Measurements from ENCODE around the gene SOCS3.

Gene SOCS3

GRCh38 chr17:78330570-78331224 is 29.2 kb downstream of the SOCS3 start:
- peaks cover 65% of the 10 kb centered on the region for H3K4me1 Mint-ChIP-seq (ENCODE audit: low read depth)
- peak overlapping the region; percentile 57 for H3K27ac Mint-ChIP-seq
- intact Hi-C loops (cut with micrococcal nuclease), result no loop called here
- peaks cover 5% of the 10 kb centered on the region for H3K27me3 Mint-ChIP-seq
- no peaks in the 10 kb centered on the region for H3K9me3 Mint-ChIP-seq
- H3K36me3 Mint-ChIP-seq (ENCODE audit: low read depth), result no peaks in the 10 kb centered on the region
- no peak overlapping the region for H3K4me3 Mint-ChIP-seq

- Mint-ChIP-seq H3K27ac (peak overlapping the region; percentile 55), H3K36me3 (ENCODE audit: low read depth) (no peaks in the 10 kb centered on the region), H3K4me1 (ENCODE audit: low read depth) (peaks cover 66% of the 10 kb centered on the region), H3K9me3 (no peaks in the 10 kb centered on the region), H3K4me3 (peak overlapping the region; percentile 4), H3K27me3 (no peaks in the 10 kb centered on the region)
- intact Hi-C loops (cut with micrococcal nuclease), result no loop called here
These were observed 30.4 kb downstream of the SOCS3 start for GRCh38 chr17:78329263-78330059.

- no peaks in the 10 kb centered on the region for H3K9me3 Mint-ChIP-seq
- no peak overlapping the region for H3K27ac Mint-ChIP-seq
- no peak overlapping the region for H3K4me3 Mint-ChIP-seq
- no peaks in the 10 kb centered on the region for H3K36me3 Mint-ChIP-seq (ENCODE audit: low read depth)
- intact Hi-C loops (cut with micrococcal nuclease), result no loop called here
- peaks cover 81% of the 10 kb centered on the region for H3K4me1 Mint-ChIP-seq (ENCODE audit: low read depth)
- H3K27me3 Mint-ChIP-seq, result no peaks in the 10 kb centered on the region
These were observed 32.0 kb downstream of the SOCS3 start for GRCh38 chr17:78327880-78328279.

GRCh38 chr17:78325076-78325687 is 34.7 kb downstream of the SOCS3 start:
- Mint-ChIP-seq H3K36me3 (ENCODE audit: low read depth) (no peaks in the 10 kb centered on the region), H3K4me3 (peak overlapping the region; percentile 69), H3K4me1 (ENCODE audit: low read depth) (peaks cover 63% of the 10 kb centered on the region), H3K27me3 (no peaks in the 10 kb centered on the region), H3K27ac (peak overlapping the region; percentile 92), H3K9me3 (no peaks in the 10 kb centered on the region)
- intact Hi-C loops (cut with micrococcal nuclease), result loop anchor here (2.0 kb wide), 1 partner anchor 36 kb away; the partner anchor contains the start of gene SOCS3

- H3K4me3 Mint-ChIP-seq, result peak overlapping the region; percentile 69
- no peaks in the 10 kb centered on the region for H3K36me3 Mint-ChIP-seq (ENCODE audit: low read depth)
- H3K4me1 Mint-ChIP-seq (ENCODE audit: low read depth), result peaks cover 59% of the 10 kb centered on the region
- peak overlapping the region; percentile 92 for H3K27ac Mint-ChIP-seq
- H3K27me3 Mint-ChIP-seq, result no peaks in the 10 kb centered on the region
- intact Hi-C loops (cut with micrococcal nuclease), result loop anchor here (1.0 to 2.0 kb wide), 2 partner anchors 13 to 36 kb away; partner anchors contain the start of gene SOCS3
- H3K9me3 Mint-ChIP-seq, result no peaks in the 10 kb centered on the region
These were observed 35.3 kb downstream of the SOCS3 start for GRCh38 chr17:78324391-78325075.

GRCh38 chr17:78323826-78324390 is 36.0 kb downstream of the SOCS3 start:
- H3K36me3 Mint-ChIP-seq (ENCODE audit: low read depth), result no peaks in the 10 kb centered on the region
- no peaks in the 10 kb centered on the region for H3K9me3 Mint-ChIP-seq
- peaks cover 59% of the 10 kb centered on the region for H3K4me1 Mint-ChIP-seq (ENCODE audit: low read depth)
- H3K27ac Mint-ChIP-seq, result peak overlapping the region; percentile 92
- peak overlapping the region; percentile 69 for H3K4me3 Mint-ChIP-seq
- no peaks in the 10 kb centered on the region for H3K27me3 Mint-ChIP-seq
- intact Hi-C loops (cut with micrococcal nuclease), result loop anchor here (1.0 to 2.0 kb wide), 2 partner anchors 13 to 37 kb away; partner anchors contain the start of gene SOCS3

- H3K27me3 Mint-ChIP-seq, result no peaks in the 10 kb centered on the region
- intact Hi-C loops (cut with micrococcal nuclease), result no loop called here
- H3K9me3 Mint-ChIP-seq, result no peaks in the 10 kb centered on the region
These were observed 36.9 kb downstream of the SOCS3 start for GRCh38 chr17:78322858-78323455.

GRCh38 chr17:78322327-78322857 is 37.5 kb downstream of the SOCS3 start:
- Mint-ChIP-seq H3K36me3 (ENCODE audit: low read depth) (no peaks in the 10 kb centered on the region), H3K4me3 (no peak overlapping the region), H3K27ac (peak overlapping the region; percentile 92), H3K4me1 (ENCODE audit: low read depth) (peaks cover 63% of the 10 kb centered on the region), H3K9me3 (no peaks in the 10 kb centered on the region), H3K27me3 (no peaks in the 10 kb centered on the region)
- intact Hi-C loops (cut with micrococcal nuclease), result no loop called here

More at GRCh38 chr17:78322858-78323455, 36.9 kb downstream of the SOCS3 start:
- peak overlapping the region; percentile 92 for H3K27ac Mint-ChIP-seq
- H3K4me1 Mint-ChIP-seq (ENCODE audit: low read depth), result peaks cover 60% of the 10 kb centered on the region
- no peak overlapping the region for H3K4me3 Mint-ChIP-seq
- no peaks in the 10 kb centered on the region for H3K36me3 Mint-ChIP-seq (ENCODE audit: low read depth)

GRCh38 chr17:78318843-78319242 is 41.0 kb downstream of the SOCS3 start:
- Mint-ChIP-seq H3K27ac (peak overlapping the region; percentile 36), H3K4me1 (ENCODE audit: low read depth) (peaks cover 68% of the 10 kb centered on the region), H3K9me3 (no peaks in the 10 kb centered on the region), H3K36me3 (ENCODE audit: low read depth) (no peaks in the 10 kb centered on the region), H3K27me3 (no peaks in the 10 kb centered on the region), H3K4me3 (no peak overlapping the region)
- intact Hi-C loops (cut with micrococcal nuclease), result no loop called here

- Mint-ChIP-seq H3K4me3 (no peak overlapping the region), H3K9me3 (no peaks in the 10 kb centered on the region), H3K27me3 (peaks cover 3% of the 10 kb centered on the region), H3K36me3 (ENCODE audit: low read depth) (no peaks in the 10 kb centered on the region), H3K4me1 (ENCODE audit: low read depth) (peaks cover 63% of the 10 kb centered on the region), H3K27ac (peak overlapping the region; percentile 96)
- intact Hi-C loops (cut with micrococcal nuclease), result no loop called here
These were observed 41.5 kb downstream of the SOCS3 start for GRCh38 chr17:78318407-78318806.

- H3K4me3 Mint-ChIP-seq, result peak overlapping the region; percentile 47
- H3K9me3 Mint-ChIP-seq, result no peaks in the 10 kb centered on the region
- H3K27me3 Mint-ChIP-seq, result peaks cover 8% of the 10 kb centered on the region
- intact Hi-C loops (cut with micrococcal nuclease), result no loop called here
- H3K4me1 Mint-ChIP-seq (ENCODE audit: low read depth), result peaks cover 62% of the 10 kb centered on the region
- H3K27ac Mint-ChIP-seq, result peak overlapping the region; percentile 96
- H3K36me3 Mint-ChIP-seq (ENCODE audit: low read depth), result no peaks in the 10 kb centered on the region
These were observed 42.0 kb downstream of the SOCS3 start for GRCh38 chr17:78317794-78318400.

- Mint-ChIP-seq H3K27me3 (peaks cover 12% of the 10 kb centered on the region), H3K4me1 (ENCODE audit: low read depth) (peaks cover 57% of the 10 kb centered on the region), H3K4me3 (peak overlapping the region; percentile 47), H3K9me3 (no peaks in the 10 kb centered on the region), H3K27ac (peak overlapping the region; percentile 96), H3K36me3 (ENCODE audit: low read depth) (no peaks in the 10 kb centered on the region)
- intact Hi-C loops (cut with micrococcal nuclease), result no loop called here
These were observed 42.7 kb downstream of the SOCS3 start for GRCh38 chr17:78316867-78317789.

Measured in dendritic cell treated with granulocyte-macrophage colony-stimulating factor and Interleukin-4, amounts not matched to agents 40 ng/mL and 50 ng/mL, for 4 days (primary cell).